Activated B cell treated with CpG ODN at 0.5 μM for 24 hours (primary cell): ENCODE data around the gene LRRC59. TPM values are rescaled to one million over a fixed set of nuclear protein-coding genes. Genes with fewer than 3 reads are reported as not detected.
A peak's percentile ranks its signal among the peaks of the same experiment; 100 is the strongest.

Source experiments
- ATAC-seq: fragments of 200-7000 bp; cut with Tn5 transposase; one replicate; pipeline ENCODE4 v1.10.0; 2021; ENCODE audit warnings: low read depth, mild to moderate bottlenecking, moderate library complexity
- CTCF ChIA-PET: fragments of 350-600 bp; sonication (Branson Sonifier 250); formaldehyde crosslinking; loops from one replicate; lab custom pipeline; 2021; ENCODE audit warnings: antibody characterized with exemption; lab: Charles Lee
- POLR2A ChIA-PET: fragments of 350-600 bp; sonication (Branson Sonifier 250); formaldehyde crosslinking; loops from one replicate; lab custom pipeline; 2021; ENCODE audit warnings: antibody characterized with exemption; lab: Charles Lee
- DNase-seq: peaks from one replicate; pipeline ENCODE4 v3.0.0; 2022
- H3K27ac Mint-ChIP-seq: one replicate; pipeline ENCODE4 v1.8.0; 2020; ENCODE audit warnings: mixed read lengths
- H3K27me3 Mint-ChIP-seq: one replicate; pipeline ENCODE4 v1.8.0; 2021; ENCODE audit warnings: mixed read lengths
- H3K36me3 Mint-ChIP-seq: one replicate; pipeline ENCODE4 v1.8.0; 2021; ENCODE audit warnings: low read depth, mixed read lengths
- H3K4me1 Mint-ChIP-seq: one replicate; pipeline ENCODE4 v1.8.0; 2021; ENCODE audit warnings: mixed read lengths
- H3K4me3 Mint-ChIP-seq: one replicate; pipeline ENCODE4 v1.8.0; 2020; ENCODE audit warnings: mild to moderate bottlenecking, mixed read lengths
- H3K9me3 Mint-ChIP-seq: one replicate; pipeline ENCODE4 v1.8.0; 2020; ENCODE audit warnings: mixed read lengths
- intact Hi-C: fragments of 100-400 bp; cut with micrococcal nuclease; formaldehyde crosslinking; loops from one replicate; pipeline ENCODE4 v1.15.1; 2024
- total RNA-seq: library from RNA; stranded (reverse); gene quantifications from 2 replicates; pipeline ENCODE4 v1.2.3, GENCODE V29; 2022
- TF ChIP-seq, protein P1 (sequence below): fragments of 200-600 bp; IDR thresholded peaks from one replicate; pipeline ENCODE4 v1.8.0; 2022; ENCODE audit warnings: antibody characterized with exemption, mild to moderate bottlenecking

Gene LRRC59
- total RNA-seq, 1 donor from 2014 or later: 42.0 TPM

DNA sequence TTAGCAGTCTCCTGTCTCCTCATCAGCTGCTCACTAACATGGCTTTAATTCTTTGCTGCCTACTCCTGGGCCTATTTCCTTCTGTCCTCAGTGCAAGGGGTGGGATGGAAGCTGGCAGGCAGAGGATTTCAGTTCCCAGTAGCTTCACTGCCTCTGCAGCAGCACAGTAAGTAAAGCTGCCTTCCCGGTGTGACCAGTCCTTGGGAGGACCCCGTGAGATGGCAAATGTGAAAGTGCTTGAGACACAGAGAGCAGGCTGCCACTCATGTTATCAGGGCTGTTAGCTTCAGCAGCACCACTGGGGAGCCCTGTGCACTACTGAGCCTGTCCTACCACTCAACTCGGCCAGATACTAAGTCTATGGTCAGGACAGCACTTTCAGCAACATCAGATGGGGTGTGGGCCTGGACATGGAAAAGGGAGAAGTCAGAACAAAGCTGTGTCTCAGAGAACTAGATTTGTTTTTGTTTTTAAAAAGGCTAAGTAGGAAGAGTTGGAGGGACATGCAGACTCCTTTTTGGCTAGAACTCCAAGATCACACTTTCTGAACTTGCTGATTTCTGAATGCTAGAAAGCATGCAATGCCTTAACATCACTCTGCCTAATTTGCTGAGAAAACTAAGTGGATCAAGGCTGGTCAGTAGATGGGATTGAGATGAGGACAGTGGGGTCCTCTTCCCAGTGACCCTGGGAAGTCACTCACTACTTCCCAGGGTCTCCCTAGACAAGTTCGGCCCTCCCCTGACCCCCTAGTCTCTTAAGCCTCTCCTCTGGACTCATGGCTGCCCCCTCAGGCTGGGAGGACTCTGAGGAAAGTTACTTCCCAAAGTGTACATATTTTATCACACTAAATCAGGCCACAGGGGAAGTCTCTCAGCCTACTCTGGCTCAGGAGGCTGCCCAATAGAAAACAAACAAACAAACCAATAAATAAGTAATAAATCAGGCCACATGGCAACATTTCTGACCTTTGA, 29.8 kb upstream of the LRRC59 start:
- CTCF ChIA-PET: interaction anchor here (1.2 to 3.0 kb wide), 2 partner anchors 29 to 65 kb away, joined by 3 to 21 read pairs; partner anchors contain the start of gene LRRC59
- intact Hi-C loops: loop anchor here (1.0 to 2.0 kb wide), 4 partner anchors 26 to 54 kb away; partner anchors contain the start of genes EME1, LRRC59 and MRPL27
- H3K4me1 Mint-ChIP-seq: peaks cover 34% of the 10 kb centered on the region
- H3K4me3 Mint-ChIP-seq: peak overlapping the region; percentile 83
- ATAC-seq (peak; percentile 18), DNase-seq (peak; percentile 18)
- no peaks in the 10 kb centered on the region for H3K9me3 Mint-ChIP-seq
- H3K36me3 Mint-ChIP-seq: peaks cover 8% of the 10 kb centered on the region
- no peaks in the 10 kb centered on the region for H3K27me3 Mint-ChIP-seq
- POLR2A ChIA-PET: interaction anchor here (0.5 to 3.6 kb wide), 6 partner anchors 11 to 639 kb away, joined by 3 to 29 read pairs (median 5); partner anchors contain the start of genes KAT7, LRRC59 and RSAD1
- TF ChIP-seq, protein P1, sequence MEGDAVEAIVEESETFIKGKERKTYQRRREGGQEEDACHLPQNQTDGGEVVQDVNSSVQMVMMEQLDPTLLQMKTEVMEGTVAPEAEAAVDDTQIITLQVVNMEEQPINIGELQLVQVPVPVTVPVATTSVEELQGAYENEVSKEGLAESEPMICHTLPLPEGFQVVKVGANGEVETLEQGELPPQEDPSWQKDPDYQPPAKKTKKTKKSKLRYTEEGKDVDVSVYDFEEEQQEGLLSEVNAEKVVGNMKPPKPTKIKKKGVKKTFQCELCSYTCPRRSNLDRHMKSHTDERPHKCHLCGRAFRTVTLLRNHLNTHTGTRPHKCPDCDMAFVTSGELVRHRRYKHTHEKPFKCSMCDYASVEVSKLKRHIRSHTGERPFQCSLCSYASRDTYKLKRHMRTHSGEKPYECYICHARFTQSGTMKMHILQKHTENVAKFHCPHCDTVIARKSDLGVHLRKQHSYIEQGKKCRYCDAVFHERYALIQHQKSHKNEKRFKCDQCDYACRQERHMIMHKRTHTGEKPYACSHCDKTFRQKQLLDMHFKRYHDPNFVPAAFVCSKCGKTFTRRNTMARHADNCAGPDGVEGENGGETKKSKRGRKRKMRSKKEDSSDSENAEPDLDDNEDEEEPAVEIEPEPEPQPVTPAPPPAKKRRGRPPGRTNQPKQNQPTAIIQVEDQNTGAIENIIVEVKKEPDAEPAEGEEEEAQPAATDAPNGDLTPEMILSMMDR: no peak
- H3K27ac Mint-ChIP-seq: peak overlapping the region; percentile 83

DNA sequence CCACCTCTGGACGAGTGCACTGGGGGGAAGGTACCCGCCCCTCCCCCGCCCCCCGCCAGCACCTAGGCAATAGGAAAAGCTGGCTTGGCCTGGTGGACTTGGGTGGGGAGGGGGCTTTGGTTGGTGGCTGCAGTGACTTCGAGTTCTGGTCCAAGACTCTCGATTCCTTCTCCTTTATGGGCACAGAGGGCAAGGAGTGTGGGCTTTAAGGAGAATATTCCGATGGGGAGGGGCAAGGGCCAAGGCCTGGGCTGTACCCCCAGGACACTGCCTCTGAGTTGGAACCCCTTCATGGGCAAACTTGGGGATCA, 29.1 kb upstream of the LRRC59 start:
- ChIA-PET POLR2A (interaction anchor here (0.5 to 3.6 kb wide), 5 partner anchors 10 to 638 kb away, joined by 3 to 29 read pairs (median 5); partner anchors contain the start of genes KAT7, LRRC59 and RSAD1), CTCF (interaction anchor here (1.2 to 3.0 kb wide), 2 partner anchors 28 to 64 kb away, joined by 3 to 21 read pairs; partner anchors contain the start of gene LRRC59)
- no peaks in the 10 kb centered on the region for H3K27me3 Mint-ChIP-seq
- H3K4me3 Mint-ChIP-seq: peak overlapping the region; percentile 83
- intact Hi-C loops: loop anchor here (1.0 to 2.0 kb wide), 4 partner anchors 26 to 54 kb away; partner anchors contain the start of genes EME1, LRRC59 and MRPL27
- peaks cover 39% of the 10 kb centered on the region for H3K4me1 Mint-ChIP-seq
- no peak for DNase-seq
- H3K9me3 Mint-ChIP-seq: no peaks in the 10 kb centered on the region
- peaks cover 8% of the 10 kb centered on the region for H3K36me3 Mint-ChIP-seq
- peak overlapping the region; percentile 83 for H3K27ac Mint-ChIP-seq
- no peak for ATAC-seq
- TF ChIP-seq, protein P1: no peak

DNA sequence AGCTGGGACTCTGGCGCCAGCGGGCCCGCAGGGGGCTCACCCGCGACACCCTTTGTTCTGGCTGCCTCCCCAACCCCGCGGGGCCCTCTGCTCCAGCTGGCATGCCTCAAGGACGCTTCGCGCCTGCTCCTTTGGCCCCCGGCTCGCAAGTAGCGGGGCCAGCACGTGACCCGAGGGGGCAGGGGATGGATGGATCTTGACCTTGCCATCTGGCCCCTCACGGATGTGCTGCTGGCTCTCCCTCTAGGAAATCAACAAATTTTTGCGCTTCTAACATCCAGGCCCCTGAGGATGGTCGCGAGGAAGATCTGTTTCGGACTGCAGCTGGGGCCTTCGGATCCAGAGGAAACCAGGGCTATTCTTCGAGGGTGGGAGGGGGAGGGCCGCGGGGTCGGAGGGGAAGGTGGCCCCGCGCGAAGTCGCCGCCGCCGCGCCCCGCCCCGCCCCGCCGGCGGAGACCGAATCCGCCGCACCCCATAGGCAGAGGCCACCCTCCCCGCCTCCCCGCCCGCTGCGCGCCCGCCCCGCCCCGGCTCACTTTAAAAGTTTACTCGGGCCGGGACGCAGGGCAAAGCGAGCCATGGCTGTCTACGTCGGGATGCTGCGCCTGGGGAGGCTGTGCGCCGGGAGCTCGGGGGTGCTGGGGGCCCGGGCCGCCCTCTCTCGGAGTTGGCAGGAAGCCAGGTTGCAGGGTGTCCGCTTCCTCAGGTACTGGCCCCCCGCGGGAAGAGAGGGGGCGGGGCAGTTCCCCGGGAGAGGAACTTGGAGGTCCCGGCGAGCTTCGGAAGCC, 28.6 kb upstream of the LRRC59 start, which contains the start of gene ACSF2:
ACSF2 (plus strand) TSS at position 537 of the 790 bp plus-strand sequence; CDS start at position 581, 44 bp downstream.
- Mint-ChIP-seq H3K36me3 (peaks cover 4% of the 10 kb centered on the region), H3K9me3 (no peaks in the 10 kb centered on the region), H3K27me3 (no peaks in the 10 kb centered on the region), H3K27ac (peak within 1 kb of the TSS; percentile 83), H3K4me1 (peaks cover 44% of the 10 kb centered on the region), H3K4me3 (peak within 1 kb of the TSS; percentile 88)
- intact Hi-C loops: loop anchor here (1.0 to 2.0 kb wide), 4 partner anchors 27 to 53 kb away; partner anchors contain the start of genes EME1, LRRC59 and MRPL27
- DNase-seq (peak; percentile 65), ATAC-seq (peak; percentile 82)
- TF ChIP-seq, protein P1: no peak
- CTCF ChIA-PET: interaction anchor here (1.2 to 3.0 kb wide), 2 partner anchors 28 to 63 kb away, joined by 3 to 21 read pairs; partner anchors contain the start of gene LRRC59
- POLR2A ChIA-PET: interaction anchor here (0.6 to 3.6 kb wide), 5 partner anchors 28 to 643 kb away, joined by 3 to 29 read pairs (median 5); partner anchors contain the start of genes KAT7, LRRC59 and RSAD1

DNA sequence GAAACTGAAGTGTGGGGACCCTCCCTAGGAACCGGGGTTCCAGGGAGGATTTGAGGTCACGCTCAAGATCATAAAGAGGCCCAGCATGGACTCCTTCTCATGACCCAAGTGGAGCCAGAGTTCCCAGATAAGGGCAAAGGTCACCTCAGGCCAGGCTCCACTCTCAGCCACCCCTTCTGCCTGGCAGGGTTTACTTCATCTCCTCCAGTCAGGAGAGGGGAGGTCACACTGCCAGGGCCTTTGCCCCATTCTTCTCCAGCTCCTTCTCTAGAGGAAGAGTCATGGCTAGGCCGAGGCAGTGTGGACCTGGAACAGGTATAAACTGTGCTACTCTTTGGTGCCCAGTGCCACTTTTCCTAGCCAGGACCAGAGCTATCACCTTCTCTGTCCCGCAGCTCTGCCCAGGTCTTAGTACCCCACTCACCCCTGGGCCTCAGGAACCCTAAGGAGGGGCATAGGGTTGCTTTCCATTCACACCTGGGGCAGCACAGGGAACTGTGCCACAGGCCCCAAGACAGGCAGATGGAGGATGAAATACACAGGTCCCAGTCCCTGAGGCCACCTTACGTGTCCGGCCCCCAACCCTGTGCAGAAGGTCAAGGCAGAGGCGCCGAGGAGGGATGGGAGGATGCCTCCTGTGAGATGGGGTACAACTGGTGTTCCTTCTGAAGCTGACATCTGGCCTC, 27.8 kb upstream of the LRRC59 start:
- DNase-seq (no peak), ATAC-seq (no peak)
- Mint-ChIP-seq H3K36me3 (peaks cover 4% of the 10 kb centered on the region), H3K27me3 (no peaks in the 10 kb centered on the region), H3K27ac (peak overlapping the region; percentile 82), H3K4me1 (peaks cover 50% of the 10 kb centered on the region), H3K9me3 (no peaks in the 10 kb centered on the region), H3K4me3 (peak overlapping the region; percentile 88)
- CTCF ChIA-PET: interaction anchor here (3.0 kb wide), 1 partner anchor 27 kb away, joined by 21 read pairs; the partner anchor contains the start of gene LRRC59
- intact Hi-C loops: no loop called here
- POLR2A ChIA-PET: interaction anchor here (0.6 to 3.6 kb wide), 4 partner anchors 28 to 643 kb away, joined by 4 to 29 read pairs (median 5); partner anchors contain the start of genes LRRC59 and RSAD1
- TF ChIP-seq, protein P1: no peak
